Uterus (tissue), 4 donors: Measurements from ENCODE around the gene PSEN2. TPM values are rescaled to one million over a fixed set of nuclear protein-coding genes. Genes with fewer than 3 reads are reported as not detected.
A peak's percentile ranks its signal among the peaks of the same experiment; 100 is the strongest.

Experiments used
- DNase-seq, 2 donors: peaks; one replicate each; pipeline ENCODE4 v3.0.0-alpha.2; 2019 to 2020
- H3K27ac ChIP-seq, 2 donors: fragments of 200-600 bp; sonication (generic); 1 replicate in 1 of 2; 2 replicates in 1 of 2; pipeline ENCODE4 v1.5.1; 2016 to 2018
- H3K27me3 ChIP-seq, 2 donors: fragments of 200-600 bp; sonication (generic); one replicate each; pipeline ENCODE4 v1.5.1; 2018 to 2019; ENCODE audit warnings: control low read depth in 1 of 2
- H3K36me3 ChIP-seq, 2 donors: fragments of 200-600 bp; sonication (generic); one replicate each; pipeline ENCODE4 v1.5.1; 2019; ENCODE audit warnings: control low read depth in 1 of 2
- H3K4me1 ChIP-seq, 2 donors: fragments of 200-600 bp; sonication (generic); one replicate each; pipeline ENCODE4 v1.5.1; 2018 to 2019; ENCODE audit warnings: control low read depth in 1 of 2
- H3K4me3 ChIP-seq, 2 donors: fragments of 200-600 bp; sonication (generic); 1 replicate in 1 of 2; 2 replicates in 1 of 2; pipeline ENCODE4 v1.5.1; 2018 to 2019; ENCODE audit warnings: mild to moderate bottlenecking in 1 of 2
- H3K9me3 ChIP-seq, 2 donors: fragments of 200-600 bp; sonication (generic); one replicate each; pipeline ENCODE4 v1.5.1; 2019; ENCODE audit warnings: control low read depth in 1 of 2
- CTCF ChIP-seq, 4 experiments: fragments of 200-600 bp in 2 of 4; fragments of 450-650 bp in 2 of 4; sonication (generic) in 2 of 4; IDR thresholded peaks; one replicate each; pipeline ENCODE4 v1.5.1; 2016 to 2019; ENCODE audit warnings: antibody characterized with exemption in 4 of 4, mild to moderate bottlenecking in 2 of 4, moderate library complexity in 1 of 4
- POLR2A ChIP-seq, 2 donors: fragments of 450-650 bp; IDR thresholded peaks; one replicate each; pipeline ENCODE4 v1.6.1; 2016; ENCODE audit warnings: antibody characterized with exemption in 2 of 2, mild to moderate bottlenecking in 1 of 2, moderate library complexity in 1 of 2
- intact Hi-C: fragments of 100-400 bp; cut with DNase I; formaldehyde crosslinking; loops from one replicate; pipeline ENCODE4 v1.15.1; 2023; ENCODE audit warnings: low total_unique reads
- total RNA-seq, 4 donors: library from RNA; depleted of rRNA in 3 of 4; stranded (reverse); fragments of >200 nt in 3 of 4; gene quantifications; one replicate each; pipeline versions ENCODE4 v1.1.0 to v1.2.4, GENCODE V29; 2014 to 2023
- donor health status: DM: yes; HTN: yes; CAD: no.

Gene PSEN2
- total RNA-seq, 4 donors from 2014 or later = 12.8 to 80.9 (median 31.3) TPM

DNA sequence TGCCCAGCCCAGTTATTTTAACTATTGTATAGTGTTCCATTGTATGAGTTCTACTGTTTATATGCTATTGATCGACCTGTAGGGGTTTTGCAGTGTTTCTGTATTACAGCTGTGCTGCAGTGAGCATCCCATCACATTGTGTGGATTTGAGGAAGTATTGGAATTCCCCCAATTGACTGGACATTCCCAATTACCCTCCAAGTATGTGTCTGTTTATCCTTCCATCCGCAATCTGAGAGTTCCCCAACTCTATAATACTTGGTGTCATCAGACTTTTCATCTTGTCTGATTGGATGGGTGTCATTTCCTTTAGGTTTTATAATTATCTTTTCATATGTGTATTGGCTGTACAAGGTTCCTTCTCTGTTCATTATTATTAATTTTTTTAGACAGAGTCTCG lies 27.8 kb downstream of the PSEN2 start:
- no peaks in the 10 kb centered on the region for H3K36me3 ChIP-seq
- DNase-seq = no peak
- intact Hi-C loops = no loop called here

GRCh38 chr1:226901421-226901820 lies 31.0 kb downstream of the PSEN2 start:
- intact Hi-C loops = no loop called here
- Histone ChIP-seq H3K36me3 (no peaks in the 10 kb centered on the region), H3K27ac (no peak overlapping the region), H3K4me3 (no peak overlapping the region), H3K27me3 (no peaks in the 10 kb centered on the region), H3K9me3 (no peaks in the 10 kb centered on the region), H3K4me1 (no peaks in the 10 kb centered on the region)
- no peak for DNase-seq
- TF ChIP-seq POLR2A (IDR thresholded peaks at IDR 0.05) = no peak
- TF ChIP-seq CTCF (IDR thresholded peaks at IDR 0.05) = no peak

More for the DNA sequence above, 27.8 kb downstream of the PSEN2 start:
- Histone ChIP-seq H3K4me3 (no peak overlapping the region), H3K27me3 (no peaks in the 10 kb centered on the region), H3K27ac (no peak overlapping the region), H3K4me1 (no peaks in the 10 kb centered on the region), H3K9me3 (no peaks in the 10 kb centered on the region)
- TF ChIP-seq POLR2A (IDR thresholded peaks at IDR 0.05) (no peak), CTCF (IDR thresholded peaks at IDR 0.05) (no peak)

DNA sequence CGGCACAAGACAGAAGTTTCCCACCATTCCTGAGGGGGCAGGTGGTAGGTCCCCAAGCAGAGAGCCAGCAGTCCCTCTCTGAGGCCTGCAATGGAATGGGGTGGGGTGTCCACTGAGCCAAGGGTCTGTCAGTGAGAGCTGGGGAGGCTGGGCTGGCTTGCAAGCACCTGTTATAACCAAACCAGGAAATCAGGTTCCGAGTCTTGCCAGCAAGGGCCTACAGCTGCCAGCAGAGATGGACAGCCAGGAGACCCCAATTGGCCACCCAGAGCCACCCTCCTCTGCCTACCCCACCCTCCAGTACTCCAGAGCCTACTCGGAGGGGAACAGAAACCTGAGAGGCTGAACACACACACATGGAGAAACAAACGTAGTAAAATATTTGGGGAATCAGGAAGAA lies 32.2 kb downstream of the PSEN2 start:
- H3K4me1 ChIP-seq = no peaks in the 10 kb centered on the region
- no peak for TF ChIP-seq POLR2A (IDR thresholded peaks at IDR 0.05)
- no peak for TF ChIP-seq CTCF (IDR thresholded peaks at IDR 0.05)
- no peaks in the 10 kb centered on the region for H3K36me3 ChIP-seq
- intact Hi-C loops = no loop called here
- no peak for DNase-seq
- no peaks in the 10 kb centered on the region for H3K9me3 ChIP-seq
- no peaks in the 10 kb centered on the region for H3K27me3 ChIP-seq
- no peak overlapping the region for H3K4me3 ChIP-seq
- no peak overlapping the region for H3K27ac ChIP-seq

GRCh38 chr1:226903819-226904716 lies 33.7 kb downstream of the PSEN2 start:
- Histone ChIP-seq H3K9me3 (no peaks in the 10 kb centered on the region), H3K4me1 (no peaks in the 10 kb centered on the region), H3K27me3 (no peaks in the 10 kb centered on the region), H3K27ac (peak overlapping the region; percentile 35 to 52), H3K36me3 (no peaks in the 10 kb centered on the region), H3K4me3 (no peak overlapping the region)
- peak; percentile 62 to 80 for DNase-seq
- intact Hi-C loops = no loop called here
- TF ChIP-seq CTCF (IDR thresholded peaks at IDR 0.05) = no peak
- no peak for TF ChIP-seq POLR2A (IDR thresholded peaks at IDR 0.05)

GRCh38 chr1:226904772-226905171 lies 34.4 kb downstream of the PSEN2 start:
- Histone ChIP-seq H3K4me1 (no peaks in the 10 kb centered on the region), H3K27me3 (no peaks in the 10 kb centered on the region), H3K27ac (peak overlapping the region; percentile 35 to 52), H3K4me3 (no peak overlapping the region), H3K36me3 (no peaks in the 10 kb centered on the region), H3K9me3 (no peaks in the 10 kb centered on the region)
- intact Hi-C loops = no loop called here
- DNase-seq = no peak
- no peak for TF ChIP-seq CTCF (IDR thresholded peaks at IDR 0.05)
- TF ChIP-seq POLR2A (IDR thresholded peaks at IDR 0.05) = no peak
